GM21717 (cell line): Measurements from ENCODE around the gene CCND3.

ENCODE experiments used
- ATAC-seq: cut with Tn5 transposase; IDR thresholded peaks from one replicate; pipeline ENCODE4 v1.9.1; 2021; ENCODE audit warnings: mild to moderate bottlenecking, moderate library complexity; ENCODE audit not compliant: unreplicated experiment

Gene CCND3

DNA sequence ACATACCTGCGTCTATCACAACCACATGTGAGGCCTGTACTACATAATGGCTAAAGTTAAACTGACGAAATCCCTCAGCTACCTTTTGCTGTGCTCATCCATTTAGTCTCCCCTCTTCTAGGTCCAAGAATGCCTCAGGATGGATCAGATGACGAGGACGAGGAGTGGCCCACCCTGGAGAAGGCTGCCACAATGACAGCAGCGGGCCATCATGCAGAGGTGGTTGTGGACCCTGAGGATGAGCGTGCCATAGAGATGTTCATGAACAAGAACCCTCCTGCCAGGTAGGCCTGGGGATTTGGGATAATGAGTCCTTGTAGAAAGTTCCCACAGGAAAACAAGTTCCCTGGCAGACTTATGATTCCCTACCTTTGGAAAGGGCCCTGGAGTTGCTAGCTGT lies 14.4 kb downstream of the CCND3 start:
- no peak for ATAC-seq

DNA sequence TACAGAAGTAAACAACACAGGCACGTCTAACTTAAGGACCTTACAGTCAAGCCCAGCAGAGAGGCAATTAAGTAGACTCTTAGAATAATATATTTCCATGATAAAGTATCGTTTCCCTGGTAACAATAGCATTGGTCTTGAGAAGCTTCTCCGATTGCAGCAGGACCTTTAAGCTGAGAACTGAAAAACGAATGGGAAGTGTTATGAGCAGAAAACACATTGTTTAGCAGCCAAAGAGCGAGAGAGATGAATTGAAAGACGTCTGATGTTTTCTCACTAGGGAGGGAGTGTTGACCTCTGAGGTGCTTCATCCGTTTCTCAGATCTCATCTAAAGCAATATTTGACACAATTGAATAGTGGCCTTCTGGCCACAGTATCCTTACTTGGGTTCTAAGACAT lies 19.5 kb downstream of the CCND3 start:
- no peak for ATAC-seq

DNA sequence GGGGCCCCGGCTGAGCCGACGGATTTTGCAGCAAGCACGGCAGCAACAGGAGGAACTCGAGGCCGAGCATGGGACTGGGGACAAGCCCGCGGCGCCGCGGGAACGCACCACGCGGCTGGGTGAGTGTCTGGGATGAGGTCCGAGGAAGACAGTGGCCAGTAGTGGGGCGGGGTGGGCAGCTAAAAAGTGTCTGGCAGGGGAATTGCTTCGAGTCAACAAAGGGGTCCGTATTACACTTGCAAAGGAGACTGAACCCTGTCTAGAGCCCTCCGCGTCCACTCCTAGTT lies 20.0 kb downstream of the CCND3 start:
- peak; percentile 1 for ATAC-seq

DNA sequence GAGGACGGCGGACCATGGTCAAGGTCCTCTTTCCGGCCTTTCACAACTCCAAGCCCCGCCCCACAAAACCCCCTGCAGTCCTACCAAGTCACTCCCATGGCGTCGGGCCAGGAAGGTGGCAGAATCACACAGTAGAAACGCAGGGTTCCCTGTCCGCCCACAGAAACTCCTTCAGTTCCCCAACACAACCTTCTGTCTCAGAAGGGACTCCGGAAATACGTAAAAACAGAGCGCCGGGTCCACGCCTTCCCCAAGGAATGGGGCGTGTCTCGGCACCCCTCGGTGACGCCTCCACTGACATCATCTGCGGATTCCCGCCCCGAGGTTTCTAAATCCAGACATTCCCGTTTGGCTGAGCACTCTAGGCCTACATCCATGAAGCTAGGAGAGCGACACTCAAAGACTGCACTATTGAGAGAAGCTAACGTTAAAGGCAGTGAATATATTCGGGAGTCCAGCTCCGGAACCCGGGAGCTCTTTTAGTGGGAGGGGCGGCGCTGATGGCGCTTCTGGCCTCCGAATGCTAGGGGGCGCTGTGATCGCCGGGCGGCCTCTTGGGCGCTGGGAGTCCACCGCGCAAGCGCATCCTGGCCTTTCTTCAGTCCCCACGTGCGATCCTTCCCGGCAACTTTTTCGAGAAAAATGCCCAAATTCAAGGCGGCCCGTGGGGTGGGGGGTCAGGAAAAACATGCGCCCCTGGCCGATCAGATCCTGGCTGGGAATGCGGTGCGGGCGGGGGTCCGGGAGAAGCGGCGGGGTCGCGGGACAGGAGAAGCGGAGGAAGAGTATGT lies 20.5 kb downstream of the CCND3 start, which contains the start of the genes BYSL and MED20:
BYSL (plus strand) TSS at position 579 of the 791 bp plus-strand sequence; CDS start at position 643, 64 bp downstream.
MED20 (minus strand) TSS at position 219 of the 791 bp plus-strand sequence; CDS start at position 98, 121 bp downstream.
- peak; percentile 90 for ATAC-seq

DNA sequence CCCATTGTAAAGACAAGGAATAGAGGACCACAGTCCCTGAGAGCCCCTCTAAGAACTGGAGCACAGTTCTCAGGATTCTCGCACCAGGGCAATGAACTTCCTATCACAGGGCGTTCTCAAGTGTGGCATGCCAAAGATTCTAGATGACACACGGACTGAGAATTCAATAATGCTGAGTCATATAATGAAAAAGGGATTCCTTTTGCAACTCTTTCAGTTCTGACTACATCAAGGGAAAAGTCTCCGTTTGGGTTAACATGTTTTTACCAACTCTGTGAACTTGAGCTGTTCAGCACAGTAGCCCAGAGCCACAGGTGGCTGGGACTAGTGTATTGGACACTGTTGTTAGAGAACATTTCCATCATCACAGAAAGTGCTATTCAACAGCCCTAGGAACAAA lies 24.1 kb downstream of the CCND3 start:
- ATAC-seq, result no peak

DNA sequence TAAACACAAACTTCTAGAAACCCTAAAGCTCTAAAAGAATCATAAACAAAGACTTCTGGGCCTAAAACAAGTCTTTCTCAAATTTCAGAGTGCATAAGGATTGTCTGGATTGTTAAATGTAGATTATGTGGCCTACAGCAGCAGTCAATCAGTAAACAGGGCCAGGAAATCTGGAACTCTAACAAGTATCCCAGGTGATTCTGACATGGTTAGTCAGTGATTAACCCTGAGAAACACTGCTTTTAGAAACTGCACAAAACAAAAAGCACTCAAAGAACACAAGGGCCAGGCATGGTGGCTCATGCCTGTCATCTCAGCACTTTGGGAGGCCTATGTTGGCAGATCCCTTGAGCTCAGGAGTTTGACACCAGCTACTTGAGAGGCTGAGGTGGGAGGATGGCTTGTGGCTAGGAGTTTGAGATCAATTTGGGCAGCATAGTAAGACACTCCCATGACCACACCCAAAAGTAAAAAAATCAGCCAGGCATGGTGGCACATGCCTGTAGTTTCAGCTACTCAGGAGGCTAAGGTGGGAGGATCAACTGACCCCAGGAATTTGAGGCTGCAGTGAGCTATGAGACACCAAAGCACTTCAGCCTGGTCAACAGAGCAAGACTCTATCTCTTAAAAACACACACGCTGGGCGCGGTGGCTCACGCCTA lies 26.6 kb downstream of the CCND3 start:
- no peak for ATAC-seq

DNA sequence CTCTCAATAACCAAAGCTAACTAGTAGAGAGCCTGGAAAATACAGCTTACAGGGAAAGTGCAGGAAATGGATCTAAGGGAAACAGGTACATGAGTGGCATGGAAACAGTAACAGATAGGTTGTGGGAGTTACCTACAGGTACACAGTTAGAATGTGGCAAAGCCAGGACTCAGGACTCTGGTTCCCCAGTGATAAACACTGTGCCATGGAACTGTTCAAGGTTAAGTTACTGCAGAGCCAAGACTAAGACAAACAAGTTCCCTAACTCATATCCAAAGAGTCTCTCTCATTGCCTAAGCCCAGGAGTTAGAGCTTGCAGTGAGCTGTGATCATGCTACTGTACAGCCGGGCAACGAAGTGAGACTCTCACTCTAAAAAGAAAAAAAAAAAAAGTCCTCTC lies 27.3 kb downstream of the CCND3 start:
- no peak for ATAC-seq

DNA sequence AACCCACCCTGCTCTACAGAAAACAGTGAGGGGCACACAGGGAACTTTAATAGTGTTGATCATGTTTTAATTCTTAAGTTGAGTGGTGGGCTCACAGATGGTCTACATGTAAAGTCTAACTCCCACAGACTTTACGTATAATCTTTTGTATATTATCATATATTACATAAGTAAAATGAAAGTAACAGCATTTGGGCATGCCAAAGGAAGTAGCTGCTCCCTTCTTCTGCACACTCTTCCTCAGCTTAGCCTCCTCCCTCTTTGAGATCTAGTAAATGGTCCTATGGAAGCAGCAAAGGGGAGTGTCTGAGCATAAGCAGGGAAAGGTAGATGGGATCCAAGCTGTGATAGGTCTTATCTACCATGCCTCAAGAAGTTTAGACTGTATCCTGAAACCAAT lies 31.9 kb downstream of the CCND3 start:
- no peak for ATAC-seq

DNA sequence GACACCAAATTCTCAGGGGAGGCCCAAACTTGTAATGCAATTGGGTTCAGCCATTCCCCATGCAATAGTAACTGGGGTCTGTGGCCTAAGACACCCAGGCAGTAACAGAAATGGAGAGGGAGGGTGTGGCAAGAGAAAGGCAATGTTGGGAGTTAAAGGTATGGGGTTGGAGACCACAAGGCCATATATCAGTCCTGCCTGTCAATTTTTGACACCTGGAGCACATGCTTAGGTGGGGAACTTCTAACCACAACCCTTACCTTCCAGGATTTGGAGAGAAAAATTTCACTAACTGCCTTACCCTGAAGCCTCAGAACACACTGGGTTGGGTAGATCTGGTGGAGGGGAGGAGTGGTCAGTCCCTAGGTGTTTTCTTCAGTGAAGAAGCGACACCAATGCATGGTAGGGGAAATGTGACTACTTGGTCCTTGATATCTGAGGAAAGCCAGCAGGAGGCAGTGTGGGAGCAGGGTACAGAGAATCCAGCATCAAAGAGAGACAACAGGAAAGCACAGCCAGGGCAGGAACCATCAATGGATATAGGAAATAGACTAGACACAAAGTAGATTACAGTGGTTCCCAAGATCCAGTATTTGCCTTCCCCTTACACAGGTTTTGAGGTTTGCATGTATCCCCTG lies 39.6 kb downstream of the CCND3 start:
- no peak for ATAC-seq

DNA sequence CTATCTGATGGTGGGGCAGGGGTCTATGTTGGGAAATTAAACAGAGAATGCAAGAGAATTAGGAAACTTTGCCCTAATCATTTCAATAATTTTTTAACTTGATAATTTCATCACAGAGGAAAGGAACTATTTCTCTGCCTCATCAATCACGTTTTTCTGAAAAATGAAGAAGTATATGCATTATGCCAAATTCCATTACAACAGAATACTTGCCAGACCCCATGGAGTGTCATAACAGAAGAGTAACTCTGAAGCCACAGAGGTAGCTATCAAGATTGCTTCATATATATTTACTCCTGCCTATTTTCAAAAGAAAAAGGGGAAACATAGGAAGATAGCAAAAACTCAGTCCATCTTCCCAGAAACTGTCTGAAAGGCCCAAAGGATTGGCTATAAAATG lies 40.7 kb downstream of the CCND3 start:
- ATAC-seq, result no peak

DNA sequence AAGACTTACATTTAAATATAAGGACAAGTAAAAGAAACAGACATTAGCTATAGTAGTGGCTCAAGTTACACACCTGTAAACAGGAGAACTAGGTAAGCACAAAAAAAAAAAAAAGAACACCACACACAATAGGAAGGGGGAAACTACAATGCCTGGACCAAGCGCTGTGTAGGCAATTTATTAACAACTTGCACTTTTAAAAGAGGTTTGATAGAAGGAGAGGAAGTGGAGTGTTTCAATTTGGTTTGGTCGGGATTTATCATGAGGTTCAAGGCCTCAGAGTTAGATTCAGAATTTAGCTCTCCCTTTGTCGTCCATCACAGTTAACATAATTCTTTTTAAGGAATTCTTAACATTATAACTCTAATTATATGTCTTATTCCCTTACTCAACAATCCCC lies 45.3 kb downstream of the CCND3 start:
- no peak for ATAC-seq

DNA sequence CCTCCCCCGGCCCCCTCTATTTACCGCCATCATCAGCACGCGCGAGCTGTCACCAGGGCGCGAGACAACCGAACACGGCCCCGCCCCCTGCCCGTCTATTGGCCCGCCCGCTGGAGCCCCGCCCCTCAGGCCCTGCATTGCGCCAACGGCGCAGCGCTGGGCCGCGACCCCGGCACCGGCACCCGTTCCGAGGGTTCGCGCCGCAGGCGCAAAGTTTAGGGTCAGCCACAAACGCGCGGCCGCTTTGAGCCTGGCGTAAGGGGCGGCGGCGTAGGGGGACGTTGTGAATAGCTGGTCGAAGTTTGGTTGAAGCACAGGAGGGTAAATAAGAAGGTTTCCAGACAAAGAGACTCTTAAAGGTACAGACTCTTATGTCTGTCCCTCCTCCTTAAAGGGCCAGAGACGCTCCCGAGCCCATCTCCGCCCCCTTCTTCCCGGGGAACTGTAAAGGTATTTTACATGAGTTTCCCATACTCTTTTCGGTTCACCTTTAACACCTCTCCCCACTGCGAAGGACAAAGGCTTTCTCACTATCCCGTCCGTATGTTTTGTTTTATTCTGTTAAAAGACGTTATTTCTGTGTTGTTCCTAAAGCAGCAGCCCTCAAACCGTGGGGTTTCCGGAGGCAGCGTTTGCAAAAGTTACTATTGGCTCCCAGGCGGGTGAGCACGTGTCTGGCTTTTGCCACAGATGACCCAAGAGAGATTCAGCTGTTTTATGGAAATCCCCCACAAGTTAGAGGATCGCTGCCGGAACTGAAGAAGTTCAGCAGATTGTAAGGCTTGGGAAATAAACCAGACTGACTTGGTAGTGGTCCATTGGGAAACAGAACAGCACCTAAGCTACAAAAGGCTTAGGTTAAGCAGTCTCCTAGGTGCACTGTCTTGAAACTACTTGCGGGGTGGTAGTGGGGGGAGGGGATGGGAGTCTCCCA lies 46.0 kb downstream of the CCND3 start, which contains the start of gene USP49:
USP49 (minus strand) TSS at position 76 of the 934 bp plus-strand sequence. CDS start 88,392 bp downstream, outside the sequence.
- peak; percentile 76 for ATAC-seq

DNA sequence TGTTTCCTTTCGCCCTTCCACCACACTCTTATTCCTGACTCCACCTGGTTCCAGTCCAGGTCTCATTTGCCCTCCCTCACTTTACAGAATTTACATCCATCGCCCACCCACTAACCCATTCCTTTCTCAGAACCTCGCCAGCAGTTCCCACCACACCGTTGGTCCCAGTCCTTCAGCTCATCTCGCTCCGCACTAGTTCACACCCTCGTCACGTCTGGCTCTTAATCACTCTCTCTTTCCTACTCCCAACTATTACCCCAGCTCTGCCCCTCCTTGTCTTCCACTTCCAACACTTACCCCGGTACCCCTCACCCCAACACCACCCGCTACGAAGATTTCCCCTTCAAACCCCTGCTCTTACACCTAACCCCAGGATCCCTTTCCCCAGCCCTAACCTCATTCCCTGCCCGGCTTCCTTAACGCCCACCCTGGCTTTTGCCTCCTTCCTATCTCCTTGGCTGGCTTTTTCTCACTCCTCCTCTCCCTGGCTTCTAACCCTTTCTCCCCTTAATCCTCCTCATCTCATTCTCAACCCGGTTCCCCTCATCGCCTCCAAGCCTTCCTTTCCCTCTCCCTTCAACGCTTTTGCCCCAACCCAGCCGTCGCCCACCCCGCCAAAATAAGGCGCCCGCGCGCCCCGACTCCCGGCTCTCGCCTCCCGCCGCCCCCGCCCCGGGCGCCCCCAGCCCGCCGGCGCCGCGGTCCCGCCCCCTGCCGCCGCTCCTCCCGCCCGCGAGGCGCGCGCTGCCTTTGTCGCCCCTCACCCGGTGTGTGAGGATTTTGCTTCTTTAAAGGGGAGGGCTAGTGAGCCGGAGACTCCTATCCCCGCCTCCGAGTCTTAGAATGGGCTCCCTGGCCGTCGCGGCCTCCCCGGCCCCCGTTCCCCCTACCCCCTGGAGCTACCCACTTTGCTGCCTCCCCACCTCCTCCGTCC lies 47.0 kb downstream of the CCND3 start:
- ATAC-seq, result peak; percentile 21

DNA sequence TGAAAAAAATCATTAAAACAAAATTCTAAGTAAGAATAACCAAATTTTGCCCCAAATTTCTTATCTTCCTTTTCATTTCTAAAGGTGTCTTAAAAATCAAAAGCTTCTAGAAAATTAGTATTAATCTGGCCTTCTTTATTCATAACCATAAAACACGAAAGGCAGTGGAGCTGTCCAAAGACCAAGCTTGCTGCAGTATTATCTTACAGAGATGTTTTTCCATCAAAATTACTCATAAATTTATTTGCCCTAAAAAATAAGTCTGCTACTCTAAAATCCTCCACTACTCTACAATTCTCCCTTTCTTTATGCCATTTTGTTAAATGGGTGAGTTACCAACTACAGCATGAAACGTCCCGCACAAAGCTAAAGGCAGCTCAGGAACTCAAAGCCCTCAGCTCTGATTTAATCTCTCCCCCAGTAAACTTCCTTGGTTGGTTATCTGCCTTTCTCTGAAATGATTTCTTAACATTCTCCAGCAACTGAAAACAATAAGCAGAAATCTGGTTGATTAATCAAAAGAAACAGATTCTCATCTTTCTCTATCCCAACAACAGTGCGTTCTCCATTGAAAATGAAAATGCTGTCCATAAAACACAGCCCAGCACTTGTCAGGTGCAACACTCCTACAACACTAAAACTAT lies 48.6 kb downstream of the CCND3 start:
- no peak for ATAC-seq

DNA sequence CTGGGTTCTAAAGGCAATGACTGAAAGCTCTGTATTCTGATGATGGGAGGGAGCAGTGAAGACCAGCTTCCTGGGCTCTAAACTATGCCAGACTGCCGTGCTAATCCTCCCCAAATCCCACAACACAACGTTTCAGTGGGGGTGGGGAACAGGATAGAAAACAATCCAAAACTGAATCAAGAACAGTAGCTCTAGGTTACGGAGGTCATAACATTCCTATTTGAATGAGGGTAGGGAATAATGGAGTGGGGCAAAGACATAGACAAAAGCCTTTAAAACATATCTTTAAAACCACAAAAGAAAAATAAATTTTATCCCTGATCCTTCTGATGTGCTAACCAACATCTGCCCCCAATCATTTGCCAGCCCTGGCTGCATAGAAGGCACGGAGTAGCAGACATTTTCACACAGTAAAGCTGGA lies 54.3 kb downstream of the CCND3 start:
- no peak for ATAC-seq

DNA sequence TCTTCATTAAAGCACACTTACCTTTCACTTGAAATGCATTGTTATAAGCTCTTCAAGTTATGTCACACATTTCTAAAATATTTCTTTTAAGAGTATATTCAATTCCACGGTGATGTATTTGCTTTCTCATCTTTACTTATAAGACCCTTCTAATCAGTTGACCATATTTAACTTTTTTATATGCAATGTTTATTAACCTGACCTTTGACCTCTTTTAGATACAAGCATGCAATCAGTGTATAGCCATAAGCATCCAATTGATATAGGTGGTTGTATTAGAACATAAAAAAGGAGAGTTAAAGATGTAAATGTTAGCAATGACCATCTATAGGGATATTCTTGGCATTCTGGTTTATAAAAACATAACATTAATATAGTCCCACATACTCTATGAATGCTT lies 55.7 kb downstream of the CCND3 start:
- ATAC-seq, result no peak

DNA sequence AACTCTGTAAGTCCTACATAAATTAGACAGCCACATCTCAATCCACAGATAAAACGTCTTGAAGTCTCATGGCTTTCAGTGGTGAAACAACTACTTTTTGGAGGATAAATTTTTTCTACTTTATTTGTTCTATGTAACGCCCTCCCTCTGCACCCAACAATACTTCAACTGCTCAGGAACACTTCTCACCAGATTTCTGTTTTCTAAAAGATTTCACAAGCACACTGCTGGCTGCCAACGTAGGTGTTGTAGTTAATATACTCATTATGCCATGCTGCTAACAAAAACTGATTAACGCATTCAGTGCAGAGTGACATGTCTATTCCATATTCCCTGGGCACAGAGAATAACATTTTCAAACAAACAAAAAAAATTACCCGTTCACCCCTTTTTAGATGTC lies 56.7 kb downstream of the CCND3 start:
- ATAC-seq, result no peak
